CD4-positive, alpha-beta T cell (primary cell): ENCODE measurements around the gene SPART. TPM values are rescaled to one million over a fixed set of nuclear protein-coding genes. Genes with fewer than 3 reads are reported as not detected.

Experiments used
- ATAC-seq: fragments of 200-7000 bp; cut with Tn5 transposase; one replicate; pipeline ENCODE4 v1.10.0; 2022; ENCODE audit warnings: mild to moderate bottlenecking; ENCODE audit not compliant: poor library complexity
- CTCF ChIA-PET: fragments of 350-600 bp; sonication (Branson Sonifier 250); formaldehyde crosslinking; loops from one replicate; lab custom pipeline; 2021; ENCODE audit warnings: antibody characterized with exemption, inconsistent platforms; lab: Charles Lee
- POLR2A ChIA-PET: fragments of 350-600 bp; sonication (Branson Sonifier 250); formaldehyde crosslinking; loops from one replicate; lab custom pipeline; 2021; ENCODE audit warnings: antibody characterized with exemption, inconsistent platforms; lab: Charles Lee
- DNase-seq, 14 experiments: peaks; one replicate each; pipeline ENCODE4 v3.0.0-alpha.2; 2013 to 2020; ENCODE audit warnings: mixed read lengths in 2 of 14
- H3K27ac ChIP-seq, 2 donors: one replicate each; pipeline versions ENCODE4 v1.5.1 to v1.7.0; 2013; ENCODE audit warnings: low read length in 2 of 2, low read depth in 1 of 2, mild to moderate bottlenecking in 1 of 2
- H3K27me3 ChIP-seq, 2 experiments: 1 replicate in 1 of 2; 2 replicates in 1 of 2; pipeline versions ENCODE4 v1.6.1 to v1.7.0; 2013; ENCODE audit warnings: low read length in 2 of 2, control low read depth in 1 of 2, mild to moderate bottlenecking in 1 of 2, moderate library complexity in 1 of 2; ENCODE audit not compliant: insufficient read depth in 2 of 2, control insufficient read depth in 1 of 2
- H3K36me3 ChIP-seq: one replicate; pipeline ENCODE4 v1.6.1; 2013; ENCODE audit warnings: low read length, control low read depth; ENCODE audit not compliant: insufficient read depth
- H3K4me1 ChIP-seq: one replicate; pipeline ENCODE4 v1.6.1; 2013; ENCODE audit warnings: low read length, control low read depth; ENCODE audit not compliant: insufficient read depth
- H3K4me3 ChIP-seq: one replicate; pipeline ENCODE4 v1.5.1; 2013; ENCODE audit warnings: mild to moderate bottlenecking, low read length, moderate library complexity
- H3K9me3 ChIP-seq, 2 experiments: 1 replicate in 1 of 2; 2 replicates in 1 of 2; pipeline versions ENCODE4 v1.6.1 to v1.7.0; 2013; ENCODE audit warnings: low read length in 2 of 2, mild to moderate bottlenecking in 2 of 2, control low read depth in 1 of 2, moderate library complexity in 1 of 2; ENCODE audit not compliant: control insufficient read depth in 1 of 2, insufficient read depth in 1 of 2
- H3K27ac Mint-ChIP-seq: one replicate; pipeline ENCODE4 v1.8.0; 2020; ENCODE audit warnings: mixed read lengths
- H3K27me3 Mint-ChIP-seq: one replicate; pipeline ENCODE4 v1.8.0; 2021; ENCODE audit warnings: mixed read lengths
- H3K36me3 Mint-ChIP-seq: one replicate; pipeline ENCODE4 v1.8.0; 2021; ENCODE audit warnings: low read depth, mixed read lengths
- H3K4me1 Mint-ChIP-seq: one replicate; pipeline ENCODE4 v1.8.0; 2021; ENCODE audit warnings: low read depth, mixed read lengths
- H3K4me3 Mint-ChIP-seq: one replicate; pipeline ENCODE4 v1.8.0; 2020; ENCODE audit warnings: mild to moderate bottlenecking, mixed read lengths
- H3K9me3 Mint-ChIP-seq: one replicate; pipeline ENCODE4 v1.8.0; 2020; ENCODE audit warnings: mixed read lengths
- intact Hi-C, 2 experiments: fragments of 100-400 bp; cut with DNase I in 1 of 2; cut with micrococcal nuclease in 1 of 2; formaldehyde crosslinking; loops; one replicate each; pipeline versions ENCODE4 v1.15.1 to v1.9.0; 2023 to 2025; cut with DNase I, micrococcal nuclease
- total RNA-seq, 174 experiments: library from RNA in 2 of 174; stranded (reverse) in 2 of 174; gene quantifications; one replicate each; pipeline ENCODE4 v1.2.3 and lab custom pipeline; 2021 to 2026
- TF ChIP-seq, protein P1 (sequence below): fragments of 200-600 bp; IDR thresholded peaks from one replicate; pipeline ENCODE4 v1.8.0; 2022; ENCODE audit warnings: antibody characterized with exemption, mild to moderate bottlenecking

The SPART gene
- total RNA-seq, 2 experiments from 2014 or later = 22.0 to 22.9 TPM

DNA sequence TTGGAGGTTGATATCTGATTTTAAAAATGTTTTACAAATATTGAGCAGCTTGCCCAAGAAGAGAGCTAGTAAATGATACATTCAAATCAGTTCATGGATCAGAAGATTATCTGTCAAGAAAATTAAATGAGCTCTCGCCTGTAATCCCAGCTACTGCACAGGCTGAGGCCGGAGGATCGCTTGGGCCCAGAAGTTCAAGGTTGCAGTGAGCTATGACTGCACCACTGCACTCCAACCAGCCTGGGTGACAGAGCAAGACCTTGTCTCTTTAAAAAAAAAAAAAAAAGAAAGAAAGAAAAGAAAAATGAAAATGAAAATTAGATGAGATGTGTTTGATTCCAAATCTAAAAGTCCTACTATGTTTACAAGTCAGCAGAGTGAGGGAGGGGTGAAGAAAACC lies 2.4 kb downstream of the SPART start:
- peaks cover 20% of the 10 kb centered on the region for H3K4me1 ChIP-seq
- H3K4me1 Mint-ChIP-seq = peaks cover 58% of the 10 kb centered on the region

DNA sequence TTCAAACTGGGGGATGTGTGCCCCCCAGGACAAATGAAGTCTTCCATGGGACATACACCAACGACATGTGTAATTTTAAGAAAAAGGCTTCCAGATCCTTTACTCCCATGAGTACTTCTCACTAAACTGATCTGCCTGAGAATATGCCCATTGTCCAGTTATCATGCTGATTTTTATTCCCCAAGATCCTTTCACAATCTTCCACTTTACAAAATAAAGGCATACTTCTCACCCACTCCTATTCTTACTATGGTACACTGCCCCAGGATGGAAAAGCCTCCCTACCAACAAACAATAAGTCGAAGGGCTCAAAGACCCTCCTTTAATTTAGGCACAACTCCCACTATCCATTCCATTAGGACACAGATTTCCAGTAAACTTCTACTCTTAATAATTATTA lies 3.5 kb downstream of the SPART start:
- H3K9me3 Mint-ChIP-seq = no peaks in the 10 kb centered on the region
- POLR2A ChIA-PET = no interaction called here
- Histone ChIP-seq H3K9me3 (no peaks in the 10 kb centered on the region), H3K36me3 (no peaks in the 10 kb centered on the region), H3K4me3 (no peak overlapping the region), H3K27me3 (no peaks in the 10 kb centered on the region), H3K4me1 (peaks cover 20% of the 10 kb centered on the region), H3K27ac (no peak overlapping the region)
- DNase-seq (no peak), ATAC-seq (no peak)
- CTCF ChIA-PET = no interaction called here
- H3K4me1 Mint-ChIP-seq = peaks cover 69% of the 10 kb centered on the region
- no peak overlapping the region for H3K4me3 Mint-ChIP-seq
- TF ChIP-seq, protein P1, sequence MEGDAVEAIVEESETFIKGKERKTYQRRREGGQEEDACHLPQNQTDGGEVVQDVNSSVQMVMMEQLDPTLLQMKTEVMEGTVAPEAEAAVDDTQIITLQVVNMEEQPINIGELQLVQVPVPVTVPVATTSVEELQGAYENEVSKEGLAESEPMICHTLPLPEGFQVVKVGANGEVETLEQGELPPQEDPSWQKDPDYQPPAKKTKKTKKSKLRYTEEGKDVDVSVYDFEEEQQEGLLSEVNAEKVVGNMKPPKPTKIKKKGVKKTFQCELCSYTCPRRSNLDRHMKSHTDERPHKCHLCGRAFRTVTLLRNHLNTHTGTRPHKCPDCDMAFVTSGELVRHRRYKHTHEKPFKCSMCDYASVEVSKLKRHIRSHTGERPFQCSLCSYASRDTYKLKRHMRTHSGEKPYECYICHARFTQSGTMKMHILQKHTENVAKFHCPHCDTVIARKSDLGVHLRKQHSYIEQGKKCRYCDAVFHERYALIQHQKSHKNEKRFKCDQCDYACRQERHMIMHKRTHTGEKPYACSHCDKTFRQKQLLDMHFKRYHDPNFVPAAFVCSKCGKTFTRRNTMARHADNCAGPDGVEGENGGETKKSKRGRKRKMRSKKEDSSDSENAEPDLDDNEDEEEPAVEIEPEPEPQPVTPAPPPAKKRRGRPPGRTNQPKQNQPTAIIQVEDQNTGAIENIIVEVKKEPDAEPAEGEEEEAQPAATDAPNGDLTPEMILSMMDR = no peak
- H3K36me3 Mint-ChIP-seq = peaks cover 18% of the 10 kb centered on the region
- intact Hi-C loops = loop anchor here in 1 of 2 experiments (10.0 kb wide), 1 partner anchor 662 kb away; the partner anchor contains the start of gene EXOSC8
- peaks cover 18% of the 10 kb centered on the region for H3K27me3 Mint-ChIP-seq
- H3K27ac Mint-ChIP-seq = no peak overlapping the region

More for the DNA sequence above, 2.4 kb downstream of the SPART start:
- no peaks in the 10 kb centered on the region for H3K36me3 ChIP-seq
- DNase-seq (no peak), ATAC-seq (no peak)
- no peaks in the 10 kb centered on the region for H3K9me3 ChIP-seq
- peaks cover 18% of the 10 kb centered on the region for H3K36me3 Mint-ChIP-seq
- H3K4me3 Mint-ChIP-seq = peak overlapping the region; percentile 99
- H3K4me3 ChIP-seq = no peak overlapping the region
- H3K27me3 ChIP-seq = no peaks in the 10 kb centered on the region
- CTCF ChIA-PET = no interaction called here
- H3K27ac ChIP-seq = no peak overlapping the region
- H3K9me3 Mint-ChIP-seq = no peaks in the 10 kb centered on the region
- peak overlapping the region; percentile 76 for H3K27ac Mint-ChIP-seq
- TF ChIP-seq, protein P1 = no peak
- POLR2A ChIA-PET = no interaction called here
- intact Hi-C loops = loop anchor here in 1 of 2 experiments (10.0 kb wide), 1 partner anchor 661 kb away; the partner anchor contains the start of gene EXOSC8
- peaks cover 18% of the 10 kb centered on the region for H3K27me3 Mint-ChIP-seq

DNA sequence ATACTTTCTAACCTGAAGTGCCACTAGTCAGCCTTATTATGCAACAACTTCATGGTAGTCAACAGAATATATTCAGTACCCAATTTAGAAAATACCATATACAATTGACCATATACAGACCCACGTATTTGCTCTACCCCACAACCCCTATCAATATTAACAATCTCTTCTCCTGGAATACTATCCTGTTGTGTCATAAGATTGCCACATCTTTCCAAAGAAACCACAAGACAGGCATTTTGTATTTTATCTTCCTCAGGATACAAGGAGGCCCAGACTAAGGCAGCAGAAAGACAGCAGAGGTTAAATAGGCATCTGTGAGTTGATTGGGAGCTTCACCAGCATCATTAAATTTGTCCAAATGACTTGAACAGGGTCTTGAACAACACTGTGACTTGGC lies 4.5 kb downstream of the SPART start:
- intact Hi-C loops = loop anchor here in 1 of 2 experiments (10.0 kb wide), 1 partner anchor 663 kb away; the partner anchor contains the start of gene EXOSC8
- peaks cover 18% of the 10 kb centered on the region for H3K36me3 Mint-ChIP-seq
- ChIA-PET CTCF (no interaction called here), POLR2A (no interaction called here)
- H3K4me3 ChIP-seq = no peak overlapping the region
- H3K4me1 ChIP-seq = peaks cover 15% of the 10 kb centered on the region
- H3K27me3 ChIP-seq = no peaks in the 10 kb centered on the region
- no peak overlapping the region for H3K27ac Mint-ChIP-seq
- ATAC-seq (no peak), DNase-seq (no peak)
- H3K4me1 Mint-ChIP-seq = peaks cover 75% of the 10 kb centered on the region
- TF ChIP-seq, protein P1 = no peak
- H3K4me3 Mint-ChIP-seq = no peak overlapping the region
- no peaks in the 10 kb centered on the region for H3K9me3 ChIP-seq
- H3K27me3 Mint-ChIP-seq = peaks cover 15% of the 10 kb centered on the region
- no peak overlapping the region for H3K27ac ChIP-seq
- H3K9me3 Mint-ChIP-seq = no peaks in the 10 kb centered on the region
- H3K36me3 ChIP-seq = no peaks in the 10 kb centered on the region
